ENCODE data around the gene TSSK3. TPM values are rescaled to one million over a fixed set of nuclear protein-coding genes. Genes with fewer than 3 reads are reported as not detected.

The TSSK3 gene
- total RNA-seq, 1 experiment from 2014 or later, result 2.9 TPM

GRCh38 chr1:32406629-32407111, 44.3 kb downstream of the TSSK3 start:
- POLR2A ChIA-PET, result no interaction called here
- CTCF ChIA-PET, result interaction anchor here (1.8 kb wide), 1 partner anchor 12 kb away, joined by 7 read pairs; the partner anchor contains the start of gene BSDC1
- H3K27me3 Mint-ChIP-seq (ENCODE audit: low read depth), result peaks cover 5% of the 10 kb centered on the region; the same call in 1 of the 2 replicates
- ATAC-seq (no peak), DNase-seq (ENCODE audit: low spot score) (no peak)
- H3K27ac Mint-ChIP-seq, result no peak overlapping the region
- H3K9me3 Mint-ChIP-seq, result peaks cover 6% of the 10 kb centered on the region; the same call in 1 of the 2 replicates
- TF ChIP-seq ZBTB43 (CRISPR knock-in tag; IDR thresholded peaks at IDR 0.05) (no peak), ZNF532 (CRISPR knock-in tag; IDR thresholded peaks at IDR 0.05; ENCODE audit: borderline replicate concordance) (no peak), ZNF423 (CRISPR knock-in tag; IDR thresholded peaks at IDR 0.05) (no peak), RORB (CRISPR knock-in tag; IDR thresholded peaks at IDR 0.05) (no peak), TEAD1 (CRISPR knock-in tag; IDR thresholded peaks at IDR 0.05) (no peak), MLX (CRISPR knock-in tag; IDR thresholded peaks at IDR 0.05) (no peak), GABPB1 (CRISPR knock-in tag; IDR thresholded peaks at IDR 0.05) (no peak), OVOL2 (CRISPR knock-in tag; IDR thresholded peaks at IDR 0.05; ENCODE audit: borderline replicate concordance) (no peak), NR1H2 (CRISPR knock-in tag; IDR thresholded peaks at IDR 0.05) (no peak), ELF4 (CRISPR knock-in tag; IDR thresholded peaks at IDR 0.05; ENCODE audit: low read depth) (no peak), ATF3 (CRISPR knock-in tag; conservative IDR thresholded peaks at IDR 0.05) (no peak), JAZF1 (CRISPR knock-in tag; IDR thresholded peaks at IDR 0.05) (no peak), NFYB (CRISPR knock-in tag; conservative IDR thresholded peaks at IDR 0.05; ENCODE audit: low read depth) (no peak)
- TF ChIP-seq, protein P1, sequence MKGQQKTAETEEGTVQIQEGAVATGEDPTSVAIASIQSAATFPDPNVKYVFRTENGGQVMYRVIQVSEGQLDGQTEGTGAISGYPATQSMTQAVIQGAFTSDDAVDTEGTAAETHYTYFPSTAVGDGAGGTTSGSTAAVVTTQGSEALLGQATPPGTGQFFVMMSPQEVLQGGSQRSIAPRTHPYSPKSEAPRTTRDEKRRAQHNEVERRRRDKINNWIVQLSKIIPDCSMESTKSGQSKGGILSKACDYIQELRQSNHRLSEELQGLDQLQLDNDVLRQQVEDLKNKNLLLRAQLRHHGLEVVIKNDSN (CRISPR knock-in tag; IDR thresholded peaks at IDR 0.05), result no peak
- TF ChIP-seq, protein P2, sequence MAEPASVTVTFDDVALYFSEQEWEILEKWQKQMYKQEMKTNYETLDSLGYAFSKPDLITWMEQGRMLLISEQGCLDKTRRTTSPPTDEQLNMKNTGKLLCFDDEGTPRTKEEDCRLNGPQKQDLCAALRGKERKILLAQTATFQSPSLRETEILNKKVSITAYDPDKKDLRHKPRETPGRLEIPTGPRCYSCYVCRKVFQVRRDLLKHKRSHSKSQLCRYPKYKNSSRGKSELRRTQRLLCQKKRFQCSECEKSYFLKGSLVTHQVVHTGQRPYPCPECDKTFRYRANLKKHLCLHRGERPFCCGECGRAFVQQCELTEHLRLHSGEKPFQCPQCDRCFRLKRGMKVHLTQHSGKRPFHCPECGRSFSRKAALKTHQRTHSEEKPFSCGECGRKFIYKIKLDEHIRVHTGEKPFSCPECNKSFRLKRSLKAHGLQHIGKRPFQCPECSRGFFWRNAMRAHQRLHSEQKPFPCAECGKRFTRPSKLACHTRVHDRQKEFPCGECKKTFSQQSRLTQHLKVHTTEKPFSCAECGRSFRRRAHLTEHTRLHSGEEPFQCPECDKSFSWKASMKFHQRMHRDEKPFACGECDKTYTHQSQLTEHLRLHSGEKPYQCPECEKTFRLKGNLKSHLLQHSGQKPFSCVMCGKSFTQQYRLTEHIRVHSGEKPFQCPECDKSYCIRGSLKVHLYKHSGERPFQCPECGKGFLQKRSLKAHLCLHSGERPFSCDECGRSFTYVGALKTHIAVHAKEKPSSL (CRISPR knock-in tag; conservative IDR thresholded peaks at IDR 0.05), result no peak
- TF ChIP-seq, protein P3, sequence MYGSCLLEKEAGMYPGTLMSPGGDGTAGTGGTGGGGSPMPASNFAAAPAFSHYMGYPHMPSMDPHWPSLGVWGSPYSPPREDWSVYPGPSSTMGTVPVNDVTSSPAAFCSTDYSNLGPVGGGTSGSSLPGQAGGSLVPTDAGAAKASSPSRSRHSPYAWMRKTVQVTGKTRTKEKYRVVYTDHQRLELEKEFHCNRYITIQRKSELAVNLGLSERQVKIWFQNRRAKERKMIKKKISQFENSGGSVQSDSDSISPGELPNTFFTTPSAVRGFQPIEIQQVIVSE (CRISPR knock-in tag; IDR thresholded peaks at IDR 0.05; ENCODE audit: borderline replicate concordance), result no peak
- H3K4me1 Mint-ChIP-seq, result 0 out of 2 replicates have a peak, but pooled peaks cover 3% of the 10 kb centered on the region
- peaks cover 3% of the 10 kb centered on the region; the same call in 1 of the 2 replicates for H3K36me3 Mint-ChIP-seq
- H3K4me3 Mint-ChIP-seq, result no peak overlapping the region
